Erythroblast (primary cell): ENCODE measurements around the gene ANKRD13B.

Experiments
- GATA1 ChIP-seq: IDR thresholded peaks from 2 replicates; pipeline ENCODE4 v1.6.1; 2011; ENCODE audit warnings: low read depth, mild to moderate bottlenecking, control low read depth, low read length, moderate library complexity
- POLR2A ChIP-seq: IDR thresholded peaks from 2 replicates; pipeline ENCODE4 v1.6.1; 2011; ENCODE audit warnings: mild to moderate bottlenecking, low read length

GRCh38 chr17:29546085-29546484 is 46.8 kb upstream of the ANKRD13B start:
- no peak for TF ChIP-seq POLR2A
- no peak for TF ChIP-seq GATA1
